SK-N-SH treated with all-trans-retinoic acid at 6 μM for 48 hours (cell line): ENCODE data around the gene TARS2.

ENCODE experiments used
- ATAC-seq: fragments of 200-7000 bp; cut with Tn5 transposase; 3 replicates; pipeline ENCODE4 v1.9.1; 2020; ENCODE audit warnings: mild to moderate bottlenecking, moderate library complexity
- ARNTL ChIP-seq: fragments of 450-650 bp; formaldehyde crosslinking; IDR thresholded peaks from 2 replicates; pipeline ENCODE4 v1.5.0; 2020; ENCODE audit warnings: low read depth, mild to moderate bottlenecking, moderate library complexity, borderline replicate concordance
- BACH2 ChIP-seq: fragments of 250-450 bp; sonication (Bioruptor Pico); IDR thresholded peaks from 2 replicates; pipeline ENCODE4 v1.9.0; 2021; ENCODE audit warnings: mild to moderate bottlenecking, borderline replicate concordance
- CSDC2 ChIP-seq: fragments of 250-450 bp; sonication (Bioruptor Pico); IDR thresholded peaks from 2 replicates; pipeline ENCODE4 v1.5.0; 2020; ENCODE audit warnings: mild to moderate bottlenecking, moderate library complexity
- ESRRG ChIP-seq: fragments of 250-450 bp; sonication (Bioruptor Pico); IDR thresholded peaks from 2 replicates; pipeline ENCODE4 v1.6.1; 2021; ENCODE audit warnings: mild to moderate bottlenecking
- GLIS3 ChIP-seq: fragments of 250-450 bp; sonication (Bioruptor Pico); IDR thresholded peaks from 2 replicates; pipeline ENCODE4 v1.5.0; 2020; ENCODE audit warnings: mild to moderate bottlenecking, moderate library complexity
- ISL1 ChIP-seq: fragments of 250-450 bp; sonication (Bioruptor Pico); IDR thresholded peaks from 2 replicates; pipeline ENCODE4 v2.1.2; 2022; ENCODE audit warnings: mild to moderate bottlenecking, moderate library complexity
- OSR1 ChIP-seq: fragments of 250-450 bp; sonication (Bioruptor Pico); IDR thresholded peaks from 2 replicates; pipeline ENCODE4 v1.8.0; 2022; ENCODE audit warnings: moderate library complexity, mild to moderate bottlenecking, inconsistent platforms
- PPARA ChIP-seq: fragments of 250-450 bp; sonication (Bioruptor Pico); IDR thresholded peaks from 2 replicates; pipeline ENCODE4 v1.5.0; 2020; ENCODE audit warnings: mild to moderate bottlenecking, borderline replicate concordance
- RARB ChIP-seq: fragments of 250-450 bp; sonication (Bioruptor Pico); IDR thresholded peaks from 2 replicates; pipeline ENCODE4 v1.8.0; 2021; ENCODE audit warnings: mild to moderate bottlenecking, moderate library complexity
- SNAI2 ChIP-seq: fragments of 250-450 bp; sonication (Bioruptor Pico); IDR thresholded peaks from 2 replicates; pipeline ENCODE4 v1.5.0; 2020; ENCODE audit warnings: mild to moderate bottlenecking, moderate library complexity
- TCF4 ChIP-seq: fragments of 250-450 bp; sonication (Bioruptor Pico); IDR thresholded peaks from 2 replicates; pipeline ENCODE4 v1.8.0; 2021; ENCODE audit warnings: mild to moderate bottlenecking, moderate library complexity, borderline replicate concordance
- TOX ChIP-seq: fragments of 250-450 bp; sonication (Bioruptor Pico); IDR thresholded peaks from 2 replicates; pipeline ENCODE4 v1.8.0; 2021; ENCODE audit warnings: mild to moderate bottlenecking, moderate library complexity, borderline replicate concordance
- ZFP3 ChIP-seq: fragments of 250-450 bp; sonication (Bioruptor Pico); IDR thresholded peaks from 2 replicates; pipeline ENCODE4 v1.5.0; 2020; ENCODE audit warnings: mild to moderate bottlenecking, moderate library complexity
- ZFP30 ChIP-seq: fragments of 450-650 bp; formaldehyde crosslinking; IDR thresholded peaks from 2 replicates; pipeline ENCODE4 v1.5.0; 2022; ENCODE audit warnings: mild to moderate bottlenecking, moderate library complexity
- ZNF565 ChIP-seq: fragments of 450-650 bp; formaldehyde crosslinking; conservative IDR thresholded peaks from 2 replicates; pipeline ENCODE4 v1.5.0; 2020; ENCODE audit warnings: low read depth, mild to moderate bottlenecking, moderate library complexity
- ZNF70 ChIP-seq: fragments of 450-650 bp; formaldehyde crosslinking; IDR thresholded peaks from 2 replicates; pipeline ENCODE4 v1.5.0; 2020; ENCODE audit warnings: mild to moderate bottlenecking, moderate library complexity
- ZNF8 ChIP-seq: fragments of 450-650 bp; formaldehyde crosslinking; IDR thresholded peaks from 2 replicates; pipeline ENCODE4 v1.5.0; 2020; ENCODE audit warnings: mild to moderate bottlenecking, moderate library complexity
- TF ChIP-seq, protein P1 (sequence below): fragments of 250-450 bp; sonication (Bioruptor Pico); IDR thresholded peaks from 2 replicates; pipeline ENCODE4 v1.8.0; 2020; ENCODE audit warnings: mild to moderate bottlenecking, moderate library complexity, borderline replicate concordance
- TF ChIP-seq, protein P2 (sequence below): fragments of 250-450 bp; sonication (Bioruptor Pico); IDR thresholded peaks from 2 replicates; pipeline ENCODE4 v1.5.0; 2020; ENCODE audit warnings: mild to moderate bottlenecking, moderate library complexity
- TF ChIP-seq, protein P3 (sequence below): fragments of 250-450 bp; sonication (Bioruptor Pico); IDR thresholded peaks from 2 replicates; pipeline ENCODE4 v1.8.0; 2021; ENCODE audit warnings: low read depth, mild to moderate bottlenecking, moderate library complexity, borderline replicate concordance
- TF ChIP-seq, protein P4 (sequence below): fragments of 250-450 bp; sonication (Bioruptor Pico); IDR thresholded peaks from 2 replicates; pipeline ENCODE4 v1.5.1; 2021; ENCODE audit warnings: mild to moderate bottlenecking, moderate library complexity
- TF ChIP-seq, protein P5 (sequence below): fragments of 250-450 bp; sonication (Bioruptor Pico); IDR thresholded peaks from 2 replicates; pipeline ENCODE4 v1.5.1; 2020; ENCODE audit warnings: low read depth, mild to moderate bottlenecking, moderate library complexity

The TARS2 gene

DNA sequence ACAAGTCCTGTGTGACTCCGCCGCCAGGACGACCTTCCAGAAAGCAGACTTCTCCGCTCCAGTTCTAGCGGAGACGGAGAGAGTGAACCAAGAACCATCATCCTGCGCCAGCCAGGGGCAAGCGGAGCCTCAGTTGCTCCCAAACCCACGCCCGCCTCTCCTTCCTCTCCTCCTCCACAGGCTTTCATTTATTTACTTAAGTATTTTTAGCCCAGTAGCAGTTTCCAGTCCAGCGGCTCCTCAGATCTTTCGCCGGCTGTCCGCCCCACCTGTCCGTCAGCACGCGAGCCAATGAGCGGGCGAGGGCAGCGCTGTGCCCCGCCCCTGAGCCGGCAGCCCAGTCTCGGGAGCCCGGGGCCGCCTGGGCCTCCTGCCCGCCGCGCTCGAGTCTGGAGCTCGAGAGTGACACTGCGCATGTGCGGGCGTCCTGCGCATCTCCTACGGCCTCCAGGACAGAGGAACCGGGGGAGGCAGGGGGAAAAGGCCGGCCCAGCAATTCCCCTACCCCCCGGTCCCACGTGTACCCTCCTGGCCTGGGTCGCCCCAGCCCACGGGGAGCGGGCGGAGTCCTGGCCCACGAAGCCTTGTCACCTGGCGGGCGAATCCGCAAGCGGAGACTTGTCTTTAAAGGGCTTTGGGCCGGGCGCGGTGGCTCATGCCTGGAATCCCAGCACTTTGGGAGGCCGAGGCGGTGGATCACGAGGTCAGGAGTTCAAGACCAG, 28.3 kb downstream of the TARS2 start, which contains the start of gene FALEC:
TSS of gene FALEC (plus strand) at position 425 of the 722 bp plus-strand sequence.
- ATAC-seq, result peak; percentile 97
- TF ChIP-seq ESRRG (CRISPR knock-in tag) (no peak), BACH2 (CRISPR knock-in tag) (no peak), GLIS3 (CRISPR knock-in tag) (no peak), RARB (CRISPR knock-in tag) (no peak), ZNF70 (CRISPR knock-in tag) (no peak), SNAI2 (CRISPR knock-in tag) (no peak), ARNTL (no peak), ISL1 (CRISPR knock-in tag) (no peak)
- TF ChIP-seq, protein P1, sequence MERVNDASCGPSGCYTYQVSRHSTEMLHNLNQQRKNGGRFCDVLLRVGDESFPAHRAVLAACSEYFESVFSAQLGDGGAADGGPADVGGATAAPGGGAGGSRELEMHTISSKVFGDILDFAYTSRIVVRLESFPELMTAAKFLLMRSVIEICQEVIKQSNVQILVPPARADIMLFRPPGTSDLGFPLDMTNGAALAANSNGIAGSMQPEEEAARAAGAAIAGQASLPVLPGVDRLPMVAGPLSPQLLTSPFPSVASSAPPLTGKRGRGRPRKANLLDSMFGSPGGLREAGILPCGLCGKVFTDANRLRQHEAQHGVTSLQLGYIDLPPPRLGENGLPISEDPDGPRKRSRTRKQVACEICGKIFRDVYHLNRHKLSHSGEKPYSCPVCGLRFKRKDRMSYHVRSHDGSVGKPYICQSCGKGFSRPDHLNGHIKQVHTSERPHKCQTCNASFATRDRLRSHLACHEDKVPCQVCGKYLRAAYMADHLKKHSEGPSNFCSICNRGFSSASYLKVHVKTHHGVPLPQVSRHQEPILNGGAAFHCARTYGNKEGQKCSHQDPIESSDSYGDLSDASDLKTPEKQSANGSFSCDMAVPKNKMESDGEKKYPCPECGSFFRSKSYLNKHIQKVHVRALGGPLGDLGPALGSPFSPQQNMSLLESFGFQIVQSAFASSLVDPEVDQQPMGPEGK (CRISPR knock-in tag), result no peak
- TF ChIP-seq, protein P2, sequence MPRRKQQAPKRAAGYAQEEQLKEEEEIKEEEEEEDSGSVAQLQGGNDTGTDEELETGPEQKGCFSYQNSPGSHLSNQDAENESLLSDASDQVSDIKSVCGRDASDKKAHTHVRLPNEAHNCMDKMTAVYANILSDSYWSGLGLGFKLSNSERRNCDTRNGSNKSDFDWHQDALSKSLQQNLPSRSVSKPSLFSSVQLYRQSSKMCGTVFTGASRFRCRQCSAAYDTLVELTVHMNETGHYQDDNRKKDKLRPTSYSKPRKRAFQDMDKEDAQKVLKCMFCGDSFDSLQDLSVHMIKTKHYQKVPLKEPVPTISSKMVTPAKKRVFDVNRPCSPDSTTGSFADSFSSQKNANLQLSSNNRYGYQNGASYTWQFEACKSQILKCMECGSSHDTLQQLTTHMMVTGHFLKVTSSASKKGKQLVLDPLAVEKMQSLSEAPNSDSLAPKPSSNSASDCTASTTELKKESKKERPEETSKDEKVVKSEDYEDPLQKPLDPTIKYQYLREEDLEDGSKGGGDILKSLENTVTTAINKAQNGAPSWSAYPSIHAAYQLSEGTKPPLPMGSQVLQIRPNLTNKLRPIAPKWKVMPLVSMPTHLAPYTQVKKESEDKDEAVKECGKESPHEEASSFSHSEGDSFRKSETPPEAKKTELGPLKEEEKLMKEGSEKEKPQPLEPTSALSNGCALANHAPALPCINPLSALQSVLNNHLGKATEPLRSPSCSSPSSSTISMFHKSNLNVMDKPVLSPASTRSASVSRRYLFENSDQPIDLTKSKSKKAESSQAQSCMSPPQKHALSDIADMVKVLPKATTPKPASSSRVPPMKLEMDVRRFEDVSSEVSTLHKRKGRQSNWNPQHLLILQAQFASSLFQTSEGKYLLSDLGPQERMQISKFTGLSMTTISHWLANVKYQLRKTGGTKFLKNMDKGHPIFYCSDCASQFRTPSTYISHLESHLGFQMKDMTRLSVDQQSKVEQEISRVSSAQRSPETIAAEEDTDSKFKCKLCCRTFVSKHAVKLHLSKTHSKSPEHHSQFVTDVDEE (CRISPR knock-in tag), result no peak; the same call in 1 of the 2 replicates
- TF ChIP-seq, protein P3, sequence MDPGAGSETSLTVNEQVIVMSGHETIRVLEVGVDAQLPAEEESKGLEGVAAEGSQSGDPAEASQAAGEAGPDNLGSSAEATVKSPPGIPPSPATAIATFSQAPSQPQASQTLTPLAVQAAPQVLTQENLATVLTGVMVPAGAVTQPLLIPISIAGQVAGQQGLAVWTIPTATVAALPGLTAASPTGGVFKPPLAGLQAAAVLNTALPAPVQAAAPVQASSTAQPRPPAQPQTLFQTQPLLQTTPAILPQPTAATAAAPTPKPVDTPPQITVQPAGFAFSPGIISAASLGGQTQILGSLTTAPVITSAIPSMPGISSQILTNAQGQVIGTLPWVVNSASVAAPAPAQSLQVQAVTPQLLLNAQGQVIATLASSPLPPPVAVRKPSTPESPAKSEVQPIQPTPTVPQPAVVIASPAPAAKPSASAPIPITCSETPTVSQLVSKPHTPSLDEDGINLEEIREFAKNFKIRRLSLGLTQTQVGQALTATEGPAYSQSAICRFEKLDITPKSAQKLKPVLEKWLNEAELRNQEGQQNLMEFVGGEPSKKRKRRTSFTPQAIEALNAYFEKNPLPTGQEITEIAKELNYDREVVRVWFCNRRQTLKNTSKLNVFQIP (CRISPR knock-in tag), result no peak
- TF ChIP-seq, protein P4, sequence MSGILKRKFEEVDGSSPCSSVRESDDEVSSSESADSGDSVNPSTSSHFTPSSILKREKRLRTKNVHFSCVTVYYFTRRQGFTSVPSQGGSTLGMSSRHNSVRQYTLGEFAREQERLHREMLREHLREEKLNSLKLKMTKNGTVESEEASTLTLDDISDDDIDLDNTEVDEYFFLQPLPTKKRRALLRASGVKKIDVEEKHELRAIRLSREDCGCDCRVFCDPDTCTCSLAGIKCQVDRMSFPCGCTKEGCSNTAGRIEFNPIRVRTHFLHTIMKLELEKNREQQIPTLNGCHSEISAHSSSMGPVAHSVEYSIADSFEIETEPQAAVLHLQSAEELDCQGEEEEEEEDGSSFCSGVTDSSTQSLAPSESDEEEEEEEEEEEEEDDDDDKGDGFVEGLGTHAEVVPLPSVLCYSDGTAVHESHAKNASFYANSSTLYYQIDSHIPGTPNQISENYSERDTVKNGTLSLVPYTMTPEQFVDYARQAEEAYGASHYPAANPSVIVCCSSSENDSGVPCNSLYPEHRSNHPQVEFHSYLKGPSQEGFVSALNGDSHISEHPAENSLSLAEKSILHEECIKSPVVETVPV (CRISPR knock-in tag), result no peak

DNA sequence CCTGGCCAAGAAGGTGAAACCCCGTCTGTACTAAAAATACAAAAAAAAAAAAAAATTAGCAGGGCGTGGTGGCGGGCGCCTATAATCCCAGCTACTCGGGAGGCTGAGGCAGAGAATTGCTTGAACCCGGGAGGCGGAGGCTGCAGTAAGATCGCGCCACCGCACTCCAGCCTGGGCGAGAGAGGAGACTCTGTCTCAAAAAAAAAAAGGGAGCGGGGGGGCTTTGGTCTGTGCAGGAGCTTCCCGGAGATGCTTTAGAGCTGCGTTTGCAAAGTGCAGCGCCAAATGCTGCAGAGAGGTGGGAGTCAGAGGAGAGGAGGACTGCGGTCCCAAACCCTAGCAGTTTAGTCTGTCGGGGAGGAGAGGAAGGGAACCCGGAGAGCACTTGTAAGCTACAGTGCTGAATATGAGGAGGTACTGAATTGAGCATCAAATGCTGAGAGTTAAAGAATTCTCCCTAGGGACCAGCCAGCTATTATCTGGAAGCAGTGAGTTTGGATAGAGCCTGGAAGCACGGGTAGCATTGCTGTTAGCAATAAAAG, 28.9 kb downstream of the TARS2 start:
- TF ChIP-seq, protein P1 (CRISPR knock-in tag), result no peak
- TF ChIP-seq, protein P5, sequence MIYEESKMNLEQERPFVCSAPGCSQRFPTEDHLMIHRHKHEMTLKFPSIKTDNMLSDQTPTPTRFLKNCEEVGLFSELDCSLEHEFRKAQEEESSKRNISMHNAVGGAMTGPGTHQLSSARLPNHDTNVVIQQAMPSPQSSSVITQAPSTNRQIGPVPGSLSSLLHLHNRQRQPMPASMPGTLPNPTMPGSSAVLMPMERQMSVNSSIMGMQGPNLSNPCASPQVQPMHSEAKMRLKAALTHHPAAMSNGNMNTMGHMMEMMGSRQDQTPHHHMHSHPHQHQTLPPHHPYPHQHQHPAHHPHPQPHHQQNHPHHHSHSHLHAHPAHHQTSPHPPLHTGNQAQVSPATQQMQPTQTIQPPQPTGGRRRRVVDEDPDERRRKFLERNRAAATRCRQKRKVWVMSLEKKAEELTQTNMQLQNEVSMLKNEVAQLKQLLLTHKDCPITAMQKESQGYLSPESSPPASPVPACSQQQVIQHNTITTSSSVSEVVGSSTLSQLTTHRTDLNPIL (CRISPR knock-in tag), result no peak
- no peak for TF ChIP-seq TCF4
- no peak for TF ChIP-seq ZFP30
- no peak for TF ChIP-seq RARB (CRISPR knock-in tag)
- TF ChIP-seq OSR1 (CRISPR knock-in tag), result 0 out of 2 replicates have a peak, but pooled peaks have one; percentile 77
- TF ChIP-seq, protein P3 (CRISPR knock-in tag), result 0 out of 2 replicates have a peak, but pooled peaks have one; percentile 22
- no peak for TF ChIP-seq PPARA
- no peak for TF ChIP-seq ZNF565 (CRISPR knock-in tag)
- no peak for TF ChIP-seq SNAI2 (CRISPR knock-in tag)
- no peak for TF ChIP-seq GLIS3 (CRISPR knock-in tag)
- no peak for TF ChIP-seq TOX (CRISPR knock-in tag)
- TF ChIP-seq BACH2 (CRISPR knock-in tag), result no peak
- TF ChIP-seq ZFP3 (CRISPR knock-in tag), result no peak
- no peak for TF ChIP-seq CSDC2 (CRISPR knock-in tag)
- TF ChIP-seq ESRRG (CRISPR knock-in tag), result no peak
- TF ChIP-seq ZNF8 (CRISPR knock-in tag), result no peak
- ATAC-seq, result peak; percentile 38
